SK-N-SH (cell line): Measurements from ENCODE around the gene KHDC3L. TPM values are rescaled to one million over a fixed set of nuclear protein-coding genes. Genes with fewer than 3 reads are reported as not detected.

Experiments
- CTCF ChIA-PET: fragments of 300-600, 350-600 bp; formaldehyde crosslinking; extraction: SDS; loops from one replicate; lab custom pipeline; 2021; lab: Yijun Ruan, JAX
- POLR2A ChIA-PET: fragments of 350-600 bp; sonication (Branson Sonifier 250); formaldehyde crosslinking; extraction: SDS; loops from one replicate; lab custom pipeline; 2020; ENCODE audit warnings: antibody characterized with exemption, inconsistent platforms; lab: Yijun Ruan, JAX
- DNase-seq: peaks from one replicate; pipeline ENCODE4 v3.0.0; 2012
- H2AFZ ChIP-seq: fragments of 200-600 bp; sonication (generic); 2 replicates; pipeline ENCODE4 v1.8.1; 2016; ENCODE audit warnings: antibody characterized with exemption, mild to moderate bottlenecking, low read depth
- H3F3A ChIP-seq: fragments of 200-600 bp; sonication (generic); replicated peaks from 2 replicates; pipeline ENCODE3; 2016; ENCODE audit warnings: antibody characterized with exemption, mild to moderate bottlenecking; ENCODE audit not compliant: insufficient read depth
- H3K27ac ChIP-seq, 2 experiments: fragments of 200-500 bp in 1 of 2; fragments of 200-600 bp in 1 of 2; sonication (Bioruptor generic) in 1 of 2; sonication (generic), shearing (Covaris generic) in 1 of 2; 2 replicates each; pipeline versions ENCODE4 v1.5.1 to v1.6.1; 2014 to 2016; ENCODE audit warnings: low read depth in 2 of 2, inconsistent platforms in 1 of 2, low read length in 1 of 2, mild to moderate bottlenecking in 1 of 2, mixed read lengths in 1 of 2
- H3K27me3 ChIP-seq: fragments of 200-600 bp; sonication (generic), shearing (Covaris generic); 2 replicates; pipeline ENCODE4 v1.6.1; 2016; ENCODE audit warnings: mixed run types; ENCODE audit not compliant: insufficient read depth
- H3K36me3 ChIP-seq, 2 experiments: fragments of 200-500 bp in 1 of 2; fragments of 200-600 bp in 1 of 2; sonication (Bioruptor generic) in 1 of 2; sonication (generic) in 1 of 2; replicated peaks in 1 of 2; 2 replicates each; pipeline versions ENCODE3 to v1.5.1; 2014 to 2016; ENCODE audit warnings: low read length in 1 of 2, mild to moderate bottlenecking in 1 of 2; ENCODE audit not compliant: insufficient read depth in 2 of 2, control insufficient read depth in 1 of 2
- H3K4me1 ChIP-seq, 2 experiments: fragments of 200-500 bp in 1 of 2; fragments of 200-600 bp in 1 of 2; sonication (Bioruptor generic) in 1 of 2; sonication (generic), shearing (Covaris generic) in 1 of 2; 2 replicates each; pipeline versions ENCODE4 v1.5.1 to v1.6.1; 2014 to 2016; ENCODE audit warnings: low read depth in 1 of 2, low read length in 1 of 2, mixed run types in 1 of 2; ENCODE audit not compliant: insufficient read depth in 2 of 2, control insufficient read depth in 1 of 2
- H3K4me2 ChIP-seq: fragments of 200-600 bp; sonication (generic), shearing (Covaris generic); 2 replicates; pipeline ENCODE4 v1.6.1; 2017; ENCODE audit warnings: mixed run types
- H3K4me3 ChIP-seq, 2 experiments: fragments of 200-500 bp in 1 of 2; fragments of 200-600 bp in 1 of 2; sonication (Bioruptor generic) in 1 of 2; sonication (generic), shearing (Covaris generic) in 1 of 2; 2 replicates each; pipeline versions ENCODE4 v1.5.1 to v1.8.1; 2014 to 2016; ENCODE audit warnings: low read depth in 2 of 2, inconsistent platforms in 1 of 2, low read length in 1 of 2, mild to moderate bottlenecking in 1 of 2, mixed read lengths in 1 of 2, moderate library complexity in 1 of 2
- H3K79me2 ChIP-seq: fragments of 200-600 bp; sonication (generic); 2 replicates; pipeline ENCODE4 v1.8.1; 2017; ENCODE audit warnings: mild to moderate bottlenecking; ENCODE audit not compliant: insufficient read depth
- H3K9ac ChIP-seq: fragments of 200-600 bp; sonication (generic); 2 replicates; pipeline ENCODE4 v1.6.1; 2017; ENCODE audit warnings: mixed run types
- H3K9me2 ChIP-seq: fragments of 200-600 bp; sonication (generic); 2 replicates; pipeline ENCODE4 v1.6.1; 2017; ENCODE audit warnings: mixed run types
- H3K9me3 ChIP-seq: fragments of 200-600 bp; sonication (generic); 2 replicates; pipeline ENCODE4 v1.6.1; 2017; ENCODE audit warnings: mixed run types, mild to moderate bottlenecking, moderate library complexity
- H4K20me1 ChIP-seq: fragments of 200-600 bp; sonication (generic); 2 replicates; pipeline ENCODE4 v1.6.1; 2017; ENCODE audit warnings: mild to moderate bottlenecking, mixed run types; ENCODE audit not compliant: insufficient read depth
- CHD2 ChIP-seq: fragments of 150-350 bp; IDR thresholded peaks from 2 replicates; pipeline ENCODE4 v1.6.1; 2018; ENCODE audit warnings: low read length; ENCODE audit not compliant: partially characterized antibody
- CTCF ChIP-seq: fragments of 200-600 bp; sonication (generic); IDR thresholded peaks from 2 replicates; pipeline ENCODE4 v1.6.1; 2017; ENCODE audit warnings: antibody characterized with exemption, mild to moderate bottlenecking, moderate library complexity
- EP300 ChIP-seq, 2 experiments: IDR thresholded peaks; 2 replicates each; pipeline versions ENCODE4 v1.4.0 to v1.6.1; 2012; ENCODE audit warnings: borderline replicate concordance in 1 of 2, low read depth in 1 of 2, low read length in 1 of 2
- GABPA ChIP-seq: IDR thresholded peaks from 2 replicates; pipeline ENCODE4 v1.4.0; 2012; ENCODE audit warnings: low read depth, mild to moderate bottlenecking
- IRF3 ChIP-seq: fragments of 150-350 bp; IDR thresholded peaks from 2 replicates; pipeline ENCODE4 v1.6.1; 2016; ENCODE audit warnings: mild to moderate bottlenecking, low read depth, low read length
- MAX ChIP-seq: IDR thresholded peaks from 2 replicates; pipeline ENCODE4 v1.4.0; 2012; ENCODE audit warnings: low read depth
- MEF2A ChIP-seq: IDR thresholded peaks from 2 replicates; pipeline ENCODE4 v1.4.0; 2012; ENCODE audit warnings: low read depth, borderline replicate concordance
- MXI1 ChIP-seq: IDR thresholded peaks from 2 replicates; pipeline ENCODE4 v1.6.1; 2012; ENCODE audit warnings: mild to moderate bottlenecking, low read depth, low read length, improper control_type of control experiment
- NFIC ChIP-seq: IDR thresholded peaks from 2 replicates; pipeline ENCODE4 v1.4.0; 2012; ENCODE audit warnings: borderline replicate concordance
- POLR2AphosphoS5 ChIP-seq: IDR thresholded peaks from 2 replicates; pipeline ENCODE4 v1.6.1; 2012; ENCODE audit warnings: low read depth, low read length
- RXRA ChIP-seq: IDR thresholded peaks from 2 replicates; pipeline ENCODE4 v1.4.0; 2012; ENCODE audit warnings: low read depth, mild to moderate bottlenecking, borderline replicate concordance
- SIN3A ChIP-seq: IDR thresholded peaks from 2 replicates; pipeline ENCODE4 v1.6.1; 2012; ENCODE audit warnings: low read depth, mild to moderate bottlenecking, low read length, moderate library complexity, borderline replicate concordance
- SMC3 ChIP-seq: IDR thresholded peaks from 2 replicates; pipeline ENCODE4 v1.6.1; 2012; ENCODE audit warnings: low read depth, low read length, improper control_type of control experiment
- TCF12 ChIP-seq: IDR thresholded peaks from 2 replicates; pipeline ENCODE4 v1.4.0; 2012
- USF2 ChIP-seq: fragments of 150-350 bp; IDR thresholded peaks from 2 replicates; pipeline ENCODE4 v1.6.1; 2017; ENCODE audit warnings: antibody characterized with exemption, low read length, low read depth, borderline replicate concordance
- YY1 ChIP-seq: IDR thresholded peaks from 2 replicates; pipeline ENCODE4 v1.4.0; 2012; ENCODE audit warnings: low read depth, mild to moderate bottlenecking
- WGBS: methylation state at CpG from one replicate; pipeline ENCODE4 v1.1.6; 2017; ENCODE audit warnings: low lambda C conversion rate; 5-methylcytosine and 5-hydroxymethylcytosine counted together
- polyA plus RNA-seq, 3 experiments: library from polyadenylated mRNA; depleted of rRNA; stranded (reverse); fragments of >200 nt; gene quantifications; 2 replicates each; pipeline ENCODE4 v1.2.3, GENCODE V29; 2012
- TF ChIP-seq, protein P1 (sequence below): IDR thresholded peaks from 2 replicates; pipeline ENCODE4 v1.4.0; 2012; ENCODE audit warnings: low read depth, borderline replicate concordance
- TF ChIP-seq, protein P2 (sequence below): IDR thresholded peaks from 2 replicates; pipeline ENCODE4 v1.6.1; 2012; ENCODE audit warnings: mild to moderate bottlenecking, low read depth, low read length, moderate library complexity
- TF ChIP-seq, protein P3 (sequence below): IDR thresholded peaks from 2 replicates; pipeline ENCODE4; 2012

Gene KHDC3L
- polyA plus RNA-seq, 1 of the 3 experiments (the other 2 are of a cell fraction): not detected

- TF ChIP-seq MAX (no peak), RXRA (no peak), NFIC (no peak), POLR2AphosphoS5 (no peak), CHD2 (no peak), SIN3A (no peak), EP300 (IDR thresholded peaks at IDR 0.05; ENCODE audit: borderline replicate concordance in 1 of 2, low read depth in 1 of 2, low read length in 1 of 2) (no peak), SMC3 (no peak), MXI1 (no peak)
- TF ChIP-seq, protein P1, sequence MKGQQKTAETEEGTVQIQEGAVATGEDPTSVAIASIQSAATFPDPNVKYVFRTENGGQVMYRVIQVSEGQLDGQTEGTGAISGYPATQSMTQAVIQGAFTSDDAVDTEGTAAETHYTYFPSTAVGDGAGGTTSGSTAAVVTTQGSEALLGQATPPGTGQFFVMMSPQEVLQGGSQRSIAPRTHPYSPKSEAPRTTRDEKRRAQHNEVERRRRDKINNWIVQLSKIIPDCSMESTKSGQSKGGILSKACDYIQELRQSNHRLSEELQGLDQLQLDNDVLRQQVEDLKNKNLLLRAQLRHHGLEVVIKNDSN: no peak
- Histone ChIP-seq H3K4me1 (no peaks in the 10 kb centered on the region), H3K9me3 (no peaks in the 10 kb centered on the region), H3F3A (no peaks in the 10 kb centered on the region), H3K79me2 (no peaks in the 10 kb centered on the region), H3K27ac (no peak overlapping the region), H3K27me3 (no peaks in the 10 kb centered on the region), H2AFZ (no peak overlapping the region), H3K9me2 (no peaks in the 10 kb centered on the region), H3K36me3 (no peaks in the 10 kb centered on the region), H3K9ac (no peak overlapping the region), H3K4me2 (no peak overlapping the region), H4K20me1 (no peaks in the 10 kb centered on the region), H3K4me3 (no peak overlapping the region)
- no peak for DNase-seq
- WGBS: 38% methylated on average over 2 of the region's 2 CpGs
- POLR2A ChIA-PET: no interaction called here
- CTCF ChIA-PET: interaction anchor here (0.7 kb wide), 1 partner anchor 336 kb away, joined by 3 read pairs; no protein-coding TSS in a partner anchor
Observed at GRCh38 chr6:73340048-73340447, 22.4 kb upstream of the KHDC3L start.

GRCh38 chr6:73341335-73341734 is 21.1 kb upstream of the KHDC3L start:
- Histone ChIP-seq H3K4me3 (no peak overlapping the region), H3F3A (no peaks in the 10 kb centered on the region), H3K27me3 (no peaks in the 10 kb centered on the region), H3K36me3 (no peaks in the 10 kb centered on the region), H3K27ac (no peak overlapping the region), H3K9ac (no peak overlapping the region), H3K9me2 (no peaks in the 10 kb centered on the region), H3K79me2 (no peaks in the 10 kb centered on the region), H2AFZ (no peak overlapping the region), H4K20me1 (no peaks in the 10 kb centered on the region), H3K4me2 (no peak overlapping the region), H3K4me1 (no peaks in the 10 kb centered on the region), H3K9me3 (no peaks in the 10 kb centered on the region)
- 53% methylated on average over 1 of the region's 1 CpG for WGBS
- POLR2A ChIA-PET: no interaction called here
- DNase-seq: no peak
- CTCF ChIA-PET: no interaction called here
- TF ChIP-seq NFIC (no peak), MEF2A (no peak), USF2 (no peak), TCF12 (no peak), MXI1 (no peak), IRF3 (no peak), CTCF (no peak), YY1 (no peak), GABPA (no peak)
- TF ChIP-seq, protein P2, sequence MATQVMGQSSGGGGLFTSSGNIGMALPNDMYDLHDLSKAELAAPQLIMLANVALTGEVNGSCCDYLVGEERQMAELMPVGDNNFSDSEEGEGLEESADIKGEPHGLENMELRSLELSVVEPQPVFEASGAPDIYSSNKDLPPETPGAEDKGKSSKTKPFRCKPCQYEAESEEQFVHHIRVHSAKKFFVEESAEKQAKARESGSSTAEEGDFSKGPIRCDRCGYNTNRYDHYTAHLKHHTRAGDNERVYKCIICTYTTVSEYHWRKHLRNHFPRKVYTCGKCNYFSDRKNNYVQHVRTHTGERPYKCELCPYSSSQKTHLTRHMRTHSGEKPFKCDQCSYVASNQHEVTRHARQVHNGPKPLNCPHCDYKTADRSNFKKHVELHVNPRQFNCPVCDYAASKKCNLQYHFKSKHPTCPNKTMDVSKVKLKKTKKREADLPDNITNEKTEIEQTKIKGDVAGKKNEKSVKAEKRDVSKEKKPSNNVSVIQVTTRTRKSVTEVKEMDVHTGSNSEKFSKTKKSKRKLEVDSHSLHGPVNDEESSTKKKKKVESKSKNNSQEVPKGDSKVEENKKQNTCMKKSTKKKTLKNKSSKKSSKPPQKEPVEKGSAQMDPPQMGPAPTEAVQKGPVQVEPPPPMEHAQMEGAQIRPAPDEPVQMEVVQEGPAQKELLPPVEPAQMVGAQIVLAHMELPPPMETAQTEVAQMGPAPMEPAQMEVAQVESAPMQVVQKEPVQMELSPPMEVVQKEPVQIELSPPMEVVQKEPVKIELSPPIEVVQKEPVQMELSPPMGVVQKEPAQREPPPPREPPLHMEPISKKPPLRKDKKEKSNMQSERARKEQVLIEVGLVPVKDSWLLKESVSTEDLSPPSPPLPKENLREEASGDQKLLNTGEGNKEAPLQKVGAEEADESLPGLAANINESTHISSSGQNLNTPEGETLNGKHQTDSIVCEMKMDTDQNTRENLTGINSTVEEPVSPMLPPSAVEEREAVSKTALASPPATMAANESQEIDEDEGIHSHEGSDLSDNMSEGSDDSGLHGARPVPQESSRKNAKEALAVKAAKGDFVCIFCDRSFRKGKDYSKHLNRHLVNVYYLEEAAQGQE: no peak
- TF ChIP-seq, protein P3, sequence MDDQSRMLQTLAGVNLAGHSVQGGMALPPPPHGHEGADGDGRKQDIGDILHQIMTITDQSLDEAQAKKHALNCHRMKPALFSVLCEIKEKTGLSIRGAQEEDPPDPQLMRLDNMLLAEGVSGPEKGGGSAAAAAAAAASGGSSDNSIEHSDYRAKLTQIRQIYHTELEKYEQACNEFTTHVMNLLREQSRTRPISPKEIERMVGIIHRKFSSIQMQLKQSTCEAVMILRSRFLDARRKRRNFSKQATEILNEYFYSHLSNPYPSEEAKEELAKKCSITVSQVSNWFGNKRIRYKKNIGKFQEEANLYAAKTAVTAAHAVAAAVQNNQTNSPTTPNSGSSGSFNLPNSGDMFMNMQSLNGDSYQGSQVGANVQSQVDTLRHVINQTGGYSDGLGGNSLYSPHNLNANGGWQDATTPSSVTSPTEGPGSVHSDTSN: no peak
